NCI-H69 (cell line): ENCODE data around the gene CLBA1.

Source experiments
- DNase-seq: peaks from one replicate; lab custom pipeline; 2025; lab: John Stamatoyannopoulos, UW

Gene CLBA1

GRCh38 chr14:105005329-105005928, 19.8 kb downstream of the CLBA1 start:
- DNase-seq, result no peak

GRCh38 chr14:105005929-105006830, 20.6 kb downstream of the CLBA1 start:
- DNase-seq, result no peak

- DNase-seq, result no peak
Observed at GRCh38 chr14:105006831-105007592, 21.4 kb downstream of the CLBA1 start.

GRCh38 chr14:105007593-105008264, 22.1 kb downstream of the CLBA1 start:
- DNase-seq, result no peak

- DNase-seq, result no peak
Observed at GRCh38 chr14:105010106-105010505, 24.5 kb downstream of the CLBA1 start.

GRCh38 chr14:105010891-105011291, 25.3 kb downstream of the CLBA1 start:
- DNase-seq, result no peak

GRCh38 chr14:105011312-105011990, 25.9 kb downstream of the CLBA1 start:
- DNase-seq, result no peak

GRCh38 chr14:105012171-105012985, 26.8 kb downstream of the CLBA1 start:
- no peak for DNase-seq

- DNase-seq, result no peak
Observed at GRCh38 chr14:105013150-105013785, 27.7 kb downstream of the CLBA1 start.

GRCh38 chr14:105014032-105014431, 28.4 kb downstream of the CLBA1 start:
- no peak for DNase-seq

- DNase-seq, result no peak
Observed at GRCh38 chr14:105014631-105015030, 29.0 kb downstream of the CLBA1 start.

- no peak for DNase-seq
Observed at GRCh38 chr14:105015242-105015641, 29.7 kb downstream of the CLBA1 start.

GRCh38 chr14:105015905-105016304, 30.3 kb downstream of the CLBA1 start:
- DNase-seq, result no peak

- no peak for DNase-seq
Observed at GRCh38 chr14:105018414-105018813, 32.8 kb downstream of the CLBA1 start.

- peak; percentile 70 for DNase-seq
Observed at GRCh38 chr14:105019861-105020814, 34.5 kb downstream of the CLBA1 start.

- DNase-seq, result peak; percentile 99
Observed at GRCh38 chr14:105020815-105021655, 35.4 kb downstream of the CLBA1 start, which contains the start of gene CDCA4. Gene CDCA4, minus strand, starts transcription at chr14:105021083. Its CDS starts 9,154 bp downstream, at chr14:105011929.

GRCh38 chr14:105021656-105022275, 36.2 kb downstream of the CLBA1 start:
- peak; percentile 87 for DNase-seq
